GM21529 (cell line): Measurements from ENCODE around the gene TDRD7.
"Not testable (repeated sequence)": the region's sequence is repeated elsewhere in the genome, so short reads cannot be mapped to it uniquely, and the experiment has no call there.

Experiments used
- ATAC-seq: cut with Tn5 transposase; IDR thresholded peaks from one replicate; pipeline ENCODE4 v1.9.1; 2021; ENCODE audit not compliant: unreplicated experiment

Gene TDRD7

DNA sequence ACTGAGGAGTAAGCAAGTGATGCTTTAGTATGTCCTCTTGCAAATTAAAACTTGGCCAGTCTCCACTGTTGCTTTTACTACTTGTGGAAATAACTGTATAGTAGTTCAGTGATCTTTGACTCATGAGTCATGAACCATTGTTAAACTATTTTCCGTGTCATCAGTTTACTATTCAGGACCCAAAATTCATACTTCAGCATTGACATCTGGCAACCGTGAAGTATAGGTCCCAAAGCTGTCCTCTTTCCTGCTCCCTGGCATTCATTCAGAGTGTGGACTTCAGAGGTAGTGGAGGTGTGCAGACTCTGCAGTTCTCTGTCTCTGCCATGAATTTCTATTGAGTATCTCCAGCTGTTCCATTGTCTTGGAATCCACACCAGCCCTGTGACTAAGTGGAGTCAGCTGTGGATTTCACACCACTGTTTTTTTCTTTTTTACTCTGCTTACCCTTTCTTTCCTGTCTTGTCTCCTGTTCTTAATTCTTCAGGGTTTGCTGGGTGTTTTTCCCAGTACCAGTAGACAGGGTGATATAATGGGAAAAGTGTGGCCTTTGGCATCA is 7.5 kb downstream of the TDRD7 start:
- ATAC-seq: no peak

DNA sequence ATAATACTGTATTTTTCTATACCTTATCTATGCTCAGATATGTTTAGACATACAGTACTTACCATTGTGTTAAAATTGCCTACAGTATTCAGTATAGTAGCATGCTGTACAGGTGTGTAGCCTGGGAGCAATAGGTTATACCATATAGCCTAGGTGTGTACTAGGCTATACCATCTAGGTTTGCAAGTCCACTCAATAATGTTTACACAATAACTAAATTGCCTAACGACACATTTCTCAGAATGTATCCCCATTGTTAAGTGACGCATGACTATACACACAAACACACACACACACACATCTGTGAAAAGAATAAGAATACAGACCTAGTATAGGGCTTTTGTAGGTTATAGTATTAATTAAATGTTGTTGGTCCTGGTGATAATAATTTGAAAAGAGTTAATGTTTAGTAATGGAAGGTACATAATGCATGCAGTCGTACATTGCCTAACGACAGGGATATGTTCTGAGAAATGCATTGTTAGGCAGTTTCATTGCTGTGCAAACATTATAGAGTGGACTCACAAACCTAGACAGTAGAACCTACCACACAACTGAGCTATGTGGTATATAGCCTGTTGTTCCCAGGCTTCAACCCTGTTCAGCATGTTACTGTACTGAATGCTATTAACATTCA is 13.6 kb downstream of the TDRD7 start:
- no peak for ATAC-seq

DNA sequence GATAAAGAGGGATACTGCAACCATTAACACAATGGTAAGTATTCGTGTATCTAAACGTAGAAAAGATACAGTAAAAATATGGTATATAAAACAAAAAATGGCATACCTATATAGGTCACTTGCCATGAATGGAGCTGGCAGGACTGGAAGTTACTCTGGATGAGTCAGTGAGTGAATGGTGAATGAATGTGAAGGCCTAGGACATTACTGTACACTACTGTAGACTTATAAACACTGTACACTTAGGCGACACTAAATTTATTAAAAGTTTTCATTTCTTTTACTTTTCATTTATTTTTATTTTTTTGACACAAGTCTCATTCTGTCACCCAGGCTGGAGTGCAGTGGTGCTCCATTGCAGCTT is 14.1 kb downstream of the TDRD7 start:
- ATAC-seq: no peak

DNA sequence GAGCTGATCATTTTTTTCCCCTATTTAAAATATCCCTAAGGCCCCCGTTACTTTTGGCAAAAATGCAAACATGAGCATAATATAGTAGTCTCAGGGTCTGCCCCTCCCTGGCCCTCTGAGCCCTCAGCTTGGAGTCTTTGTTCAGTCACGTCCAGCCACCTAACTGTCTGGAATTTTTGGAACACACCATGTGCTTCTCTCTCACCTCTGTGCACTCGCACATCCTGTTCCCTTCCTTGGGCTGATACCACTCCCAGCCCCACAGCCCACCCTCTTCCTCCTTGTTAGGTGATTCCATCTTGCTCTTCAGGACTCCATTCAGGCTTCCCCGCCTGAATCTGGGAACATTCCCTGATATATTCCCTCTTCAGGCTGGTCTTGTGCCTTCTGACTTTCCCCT is 16.0 kb downstream of the TDRD7 start:
- ATAC-seq: no peak

DNA sequence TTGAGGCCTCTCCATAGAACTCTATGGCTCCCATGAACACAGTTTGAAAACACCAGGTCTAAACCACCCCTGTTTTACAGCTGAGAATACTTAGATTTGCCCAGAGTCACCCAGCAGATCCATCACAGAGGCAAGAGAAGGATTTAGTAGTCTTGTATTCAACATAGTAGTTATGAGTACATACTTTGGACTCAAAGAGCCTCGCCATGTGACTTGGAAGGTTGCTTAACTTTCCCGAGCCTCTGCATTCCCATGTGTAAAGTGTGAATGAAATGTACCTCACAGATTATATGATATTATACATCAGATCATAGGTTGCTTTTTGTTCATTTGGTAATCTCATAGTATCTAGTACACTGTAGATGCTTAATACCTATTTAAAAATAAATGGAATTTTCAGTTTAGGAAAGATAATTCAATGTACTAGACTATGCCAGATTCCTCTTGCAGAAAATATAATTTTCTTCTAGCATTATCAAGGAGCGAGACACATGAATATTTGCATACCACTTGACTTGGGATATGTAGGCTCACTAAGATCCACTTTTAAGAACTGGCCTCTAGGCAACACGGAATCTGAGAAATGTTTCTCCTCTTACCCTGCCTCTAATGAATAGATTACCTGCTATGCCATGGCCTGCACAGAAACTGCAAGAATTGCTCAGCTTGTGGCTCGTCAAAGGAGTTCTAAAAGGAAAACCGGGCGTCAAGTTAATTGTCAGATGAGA is 18.6 kb downstream of the TDRD7 start:
- no peak for ATAC-seq

DNA sequence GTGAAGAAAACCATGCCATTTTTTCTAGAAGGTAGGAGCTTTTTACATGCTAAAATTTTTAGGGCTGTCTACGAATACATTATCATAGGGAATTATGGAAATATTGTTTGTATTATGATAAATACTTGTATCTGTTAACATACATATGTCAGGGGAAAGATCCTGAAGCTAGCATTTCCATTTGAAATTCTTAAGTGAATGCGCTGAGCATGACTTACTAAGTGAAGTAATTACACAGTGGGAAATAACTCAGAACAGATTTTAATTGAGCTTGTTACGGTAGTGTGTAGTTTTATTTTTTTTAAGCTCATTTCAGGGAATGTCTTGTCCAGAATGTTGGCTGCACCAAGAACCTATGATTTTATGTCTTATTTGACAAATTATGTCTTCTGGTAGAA is 19.1 kb downstream of the TDRD7 start:
- no peak for ATAC-seq

DNA sequence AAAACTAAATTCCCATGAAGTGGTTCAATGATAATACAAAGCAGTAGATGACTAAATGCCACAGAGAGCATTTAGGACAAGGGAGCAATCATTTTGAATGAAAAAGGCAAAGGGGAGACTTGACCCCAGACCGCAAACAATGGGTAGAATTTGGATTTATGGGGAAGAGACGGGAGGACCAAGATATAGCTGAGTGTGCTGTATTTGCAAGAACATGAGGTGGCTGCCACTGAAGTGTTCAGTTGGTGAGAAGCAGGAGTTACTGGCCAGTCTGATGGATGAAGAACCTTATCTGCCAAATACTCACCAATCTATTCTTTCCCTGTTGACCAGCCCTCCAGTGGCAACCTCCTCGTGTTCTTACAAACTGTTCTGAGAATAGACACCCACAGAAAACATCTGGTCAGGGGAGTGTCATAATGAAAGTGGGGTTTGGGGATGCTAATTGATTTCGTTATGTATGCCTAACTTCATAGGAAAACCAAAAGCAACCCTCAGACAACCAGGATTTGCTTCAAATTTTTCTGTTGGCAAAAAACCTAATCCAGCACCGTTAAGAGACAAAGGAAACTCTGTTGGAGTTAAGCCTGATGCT is 19.8 kb downstream of the TDRD7 start:
- ATAC-seq: no peak

DNA sequence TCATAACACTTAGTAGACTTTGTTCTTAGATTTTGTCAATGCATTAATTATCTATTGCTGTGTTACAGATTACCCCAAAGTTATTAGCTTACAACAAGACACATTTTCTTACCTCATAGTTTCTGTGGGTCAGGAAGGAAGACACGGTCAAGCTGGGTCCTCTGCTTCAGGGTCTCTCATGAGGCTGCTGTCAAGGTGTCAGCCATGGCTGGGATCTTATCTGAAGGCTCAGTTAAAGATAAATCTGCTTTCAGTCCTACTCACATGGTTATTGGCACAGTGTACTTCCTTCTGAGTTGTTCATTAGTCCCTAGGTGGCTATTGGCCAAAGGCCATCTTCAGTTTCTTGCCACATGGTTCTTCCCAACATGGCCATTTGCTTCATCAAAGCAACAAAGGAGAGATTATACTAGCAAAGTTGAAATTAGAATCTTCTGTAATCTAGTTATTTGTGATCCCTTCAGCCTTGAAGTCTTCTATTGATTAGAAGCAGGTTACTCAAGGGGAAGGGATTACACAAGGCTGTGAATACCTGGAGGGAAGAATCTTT is 25.2 kb downstream of the TDRD7 start:
- no peak for ATAC-seq

DNA sequence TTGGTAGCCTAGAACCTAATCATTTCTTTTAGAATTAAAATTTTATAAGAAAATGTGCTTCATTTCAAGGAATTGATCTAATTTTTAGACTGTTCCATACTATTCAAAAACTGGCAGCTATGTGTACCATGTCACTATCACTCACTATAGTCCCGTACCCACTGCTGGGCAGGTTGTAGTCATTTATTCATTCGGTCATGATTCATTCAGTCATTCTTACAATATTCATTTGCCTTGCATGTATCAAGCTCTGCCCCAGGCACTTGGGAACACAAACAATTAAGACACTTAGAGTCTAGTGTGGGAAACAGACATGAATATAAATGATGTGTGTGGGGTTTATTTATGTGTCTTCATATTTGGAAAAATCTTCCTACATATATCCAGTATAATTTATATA is 26.4 kb downstream of the TDRD7 start:
- ATAC-seq: no peak

DNA sequence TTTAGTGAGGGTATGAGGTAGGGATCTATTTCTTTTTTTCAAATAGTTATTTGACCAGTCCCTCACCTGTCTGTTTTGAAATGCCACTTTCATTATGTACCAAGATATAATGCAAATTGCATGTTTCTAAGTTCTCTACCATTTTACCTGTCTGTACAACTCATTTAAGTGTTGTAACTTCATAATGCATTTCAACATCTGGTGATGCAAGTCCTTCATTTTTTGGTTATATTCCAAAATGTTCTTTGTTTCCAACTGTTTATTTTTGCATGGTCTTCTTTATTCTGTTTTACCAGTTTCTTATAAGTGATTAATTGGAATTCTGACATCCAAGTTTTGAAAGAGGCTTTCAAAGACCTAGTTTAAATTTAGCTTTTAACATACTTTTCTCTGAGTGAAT is 26.8 kb downstream of the TDRD7 start:
- ATAC-seq: no peak

DNA sequence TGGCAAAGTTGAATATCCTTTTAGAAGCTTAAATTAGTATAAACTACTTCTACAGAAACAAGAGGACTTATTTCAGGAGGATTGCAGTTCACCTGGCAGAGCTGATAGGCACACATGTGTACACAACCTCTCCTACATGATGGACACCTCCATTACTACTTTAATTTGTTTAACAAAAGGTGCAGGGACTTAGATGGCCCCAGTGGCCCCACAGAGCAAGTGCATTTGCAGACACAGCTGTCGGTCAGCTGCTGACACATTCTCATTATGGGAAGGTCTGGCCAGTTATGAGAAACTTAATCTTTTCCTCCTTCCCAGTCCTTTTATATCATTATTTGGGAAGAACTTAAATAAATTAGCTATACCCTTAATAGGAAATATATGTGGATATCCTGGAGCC is 28.3 kb downstream of the TDRD7 start:
- ATAC-seq: no peak

DNA sequence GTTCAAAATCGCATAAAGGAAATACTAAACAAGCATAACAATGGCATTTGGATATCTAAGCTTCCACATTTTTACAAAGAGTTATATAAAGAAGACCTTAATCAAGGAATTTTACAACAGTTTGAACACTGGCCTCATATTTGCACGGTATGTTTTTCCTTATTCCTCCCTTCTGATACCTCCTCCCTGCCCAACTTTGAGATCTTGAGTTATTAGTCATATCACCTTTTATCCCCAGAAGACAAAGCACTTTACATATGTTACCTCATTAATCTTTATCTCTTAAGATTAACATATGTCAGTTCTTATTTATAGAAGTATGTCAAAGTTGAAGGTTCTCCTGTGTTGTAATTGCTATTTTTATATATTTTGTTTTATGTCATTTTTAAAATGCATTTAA is 29.8 kb downstream of the TDRD7 start:
- ATAC-seq: no peak

DNA sequence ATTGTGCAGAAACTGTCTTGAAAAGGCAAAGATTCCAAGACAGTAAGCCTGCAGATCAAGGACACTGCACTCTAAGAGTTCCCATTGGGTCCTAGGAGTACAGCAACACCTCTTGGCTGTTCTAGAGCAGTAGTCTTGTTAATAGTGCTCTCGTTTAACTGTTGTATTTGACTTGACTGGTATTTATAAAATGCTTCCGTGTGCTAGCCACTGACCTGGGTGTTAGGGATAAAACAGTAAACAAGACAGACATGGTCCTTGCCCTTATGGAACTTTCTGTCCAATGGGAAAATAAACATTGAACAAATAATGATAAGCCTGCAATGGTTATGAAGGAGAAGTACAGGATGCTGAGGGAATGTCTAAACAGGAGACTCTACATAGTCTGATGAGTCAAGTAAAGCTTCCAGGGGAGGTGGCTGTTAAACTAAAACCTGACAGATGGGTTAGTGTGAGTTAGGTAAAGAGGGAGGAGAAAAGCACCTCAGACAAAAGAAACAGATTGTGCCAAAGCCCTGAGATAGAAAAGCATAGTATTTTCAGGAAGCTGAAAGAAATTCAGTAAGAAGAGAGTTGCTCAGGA is 33.3 kb downstream of the TDRD7 start:
- ATAC-seq: no peak

DNA sequence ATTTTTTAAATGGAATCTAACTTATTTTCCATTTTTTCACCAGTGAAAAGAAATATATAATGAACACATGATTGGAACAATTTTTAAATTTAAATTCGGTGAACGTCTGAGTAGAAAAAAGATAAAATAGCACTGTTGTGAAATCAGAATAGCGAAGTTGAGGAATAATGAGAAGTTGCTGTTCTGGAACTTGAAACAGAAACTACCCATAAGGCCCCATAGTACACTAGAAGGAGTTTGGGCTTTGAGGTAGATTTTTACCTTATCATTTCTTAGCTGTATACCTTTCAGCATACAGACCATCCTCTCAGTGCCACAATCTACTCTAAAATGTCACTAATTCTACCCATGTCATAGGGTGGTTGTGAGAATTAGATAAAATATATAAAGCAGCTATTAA is 35.1 kb downstream of the TDRD7 start:
- ATAC-seq: no peak

DNA sequence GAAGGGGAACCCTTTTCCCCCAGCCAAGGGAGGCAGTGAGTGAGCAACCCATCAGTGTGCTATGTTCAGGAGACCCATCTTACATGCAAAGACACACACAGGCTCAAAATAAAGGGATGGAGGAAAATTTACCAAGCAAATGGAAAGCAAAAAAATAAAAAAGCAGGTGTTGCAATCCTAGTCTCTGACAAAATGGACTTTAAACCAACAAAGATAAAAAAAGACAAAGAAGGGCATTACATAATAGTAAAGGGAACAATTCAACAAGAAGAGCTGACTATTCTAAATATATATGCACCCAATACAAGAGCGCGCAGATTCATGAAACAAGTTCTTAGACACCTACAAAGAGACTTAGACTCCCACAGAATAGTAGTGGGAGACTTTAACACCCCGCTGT is 41.7 kb downstream of the TDRD7 start:
- ATAC-seq: not testable (repeated sequence)

DNA sequence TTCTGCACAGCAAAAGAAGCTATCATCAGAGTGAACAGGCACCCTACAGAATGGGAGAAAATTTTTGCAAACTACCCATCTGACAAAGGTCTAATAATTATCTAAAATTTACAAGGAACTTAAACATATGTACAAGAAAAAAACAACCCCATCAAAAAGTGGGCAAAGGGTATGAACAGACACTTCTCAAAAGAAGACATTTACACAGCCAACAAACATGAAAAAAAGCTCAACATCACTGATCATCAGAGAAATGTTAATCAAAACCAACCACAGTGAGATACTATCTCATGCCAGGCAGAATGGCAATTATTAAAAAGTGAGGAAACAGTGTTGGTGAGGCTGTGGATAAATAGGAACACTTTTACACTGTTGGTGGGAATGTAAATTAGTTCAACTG is 44.9 kb downstream of the TDRD7 start:
- not testable (repeated sequence) for ATAC-seq

DNA sequence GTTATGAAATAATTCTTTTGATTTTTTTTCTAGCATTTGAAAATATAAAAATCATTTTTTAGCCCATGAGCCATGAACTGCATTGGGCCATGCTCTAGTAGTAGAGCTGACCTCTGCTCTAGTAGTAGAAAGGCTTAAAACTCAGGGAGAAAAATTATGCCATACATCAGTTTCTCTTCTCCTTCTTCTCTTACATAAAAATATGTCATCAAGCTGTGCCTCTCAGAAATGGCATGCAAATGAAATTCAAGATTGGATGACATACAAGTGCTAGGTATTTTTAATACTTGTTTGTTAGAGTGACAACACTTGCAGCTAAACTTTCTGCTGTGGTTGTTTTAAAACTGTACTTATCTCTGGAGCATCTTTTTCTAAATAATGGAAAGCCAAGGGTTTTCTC is 47.4 kb downstream of the TDRD7 start:
- ATAC-seq: no peak

DNA sequence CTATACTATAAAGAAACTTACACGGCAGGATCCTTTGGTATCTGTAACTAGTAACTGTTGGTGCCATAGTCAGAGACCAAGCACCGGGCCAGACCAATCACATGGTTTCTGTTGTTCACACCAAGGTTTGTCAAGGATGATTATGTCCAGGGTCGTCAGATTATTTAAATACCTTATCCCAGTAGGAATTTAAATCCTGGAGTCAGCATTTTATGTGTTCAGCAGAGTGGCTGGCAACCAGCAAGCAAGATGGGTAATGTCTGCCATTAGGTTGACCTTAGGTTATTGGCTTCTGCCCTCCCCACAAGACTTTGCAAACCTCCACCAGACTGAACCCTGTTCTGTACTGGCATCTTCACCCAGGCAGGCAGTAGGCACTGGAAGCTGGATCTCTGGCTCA is 50.3 kb downstream of the TDRD7 start:
- no peak for ATAC-seq

DNA sequence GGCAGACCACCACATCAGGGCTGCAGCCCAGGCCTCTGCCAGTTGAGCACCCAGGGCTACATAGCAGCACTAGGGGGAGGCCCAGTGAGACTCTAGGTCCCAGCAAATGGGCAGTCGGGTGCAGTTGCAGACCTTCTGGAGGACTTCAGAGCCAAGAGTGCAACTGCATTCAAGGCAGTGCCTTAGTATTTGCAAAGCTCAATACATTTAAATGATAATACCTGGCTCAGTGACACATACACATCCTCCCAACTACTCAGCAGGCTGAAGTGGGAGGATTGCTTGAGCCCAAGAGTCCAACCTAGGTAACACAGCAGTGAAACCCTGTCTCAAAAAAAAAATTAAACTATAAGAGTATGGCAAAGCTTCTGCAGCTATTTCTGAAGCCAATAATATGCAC is 51.0 kb downstream of the TDRD7 start:
- ATAC-seq: no peak

DNA sequence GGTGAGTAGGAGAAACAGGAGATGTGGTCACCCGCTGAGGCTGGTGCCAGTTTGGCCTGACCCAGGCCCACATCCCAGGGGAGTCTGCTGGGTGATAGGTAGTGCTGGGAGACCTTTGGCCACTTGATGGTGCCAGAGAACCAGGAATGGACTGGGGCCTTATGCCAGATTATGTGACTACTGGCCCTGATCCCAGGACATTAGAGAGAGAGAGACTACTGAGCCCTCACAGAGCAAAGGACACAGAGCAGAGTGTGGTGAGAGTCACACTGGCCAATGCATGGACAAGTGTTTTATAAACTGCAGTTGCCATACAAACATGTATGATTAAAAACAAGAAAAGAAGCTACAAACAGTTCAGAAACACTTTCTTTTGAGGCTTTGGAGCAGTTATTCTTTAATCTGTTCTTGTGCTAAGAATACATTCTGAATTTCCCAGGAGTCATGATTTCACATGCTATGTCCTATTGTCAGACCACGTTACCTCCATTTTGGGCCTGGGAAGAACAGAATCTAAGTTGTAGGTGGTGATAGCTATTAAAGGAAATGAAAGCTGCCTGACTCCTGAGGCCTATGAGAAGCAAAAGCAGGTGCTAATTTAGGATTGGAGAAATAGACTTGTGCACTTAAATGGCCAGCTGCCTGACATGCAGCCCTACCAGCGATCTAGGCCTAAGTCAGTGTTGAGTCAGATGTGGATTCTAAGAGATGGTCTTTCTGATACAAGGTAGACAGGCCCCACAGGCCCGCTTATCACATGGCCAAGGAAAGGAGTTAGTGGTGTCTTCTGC is 57.0 kb downstream of the TDRD7 start:
- peak; percentile 86 for ATAC-seq

DNA sequence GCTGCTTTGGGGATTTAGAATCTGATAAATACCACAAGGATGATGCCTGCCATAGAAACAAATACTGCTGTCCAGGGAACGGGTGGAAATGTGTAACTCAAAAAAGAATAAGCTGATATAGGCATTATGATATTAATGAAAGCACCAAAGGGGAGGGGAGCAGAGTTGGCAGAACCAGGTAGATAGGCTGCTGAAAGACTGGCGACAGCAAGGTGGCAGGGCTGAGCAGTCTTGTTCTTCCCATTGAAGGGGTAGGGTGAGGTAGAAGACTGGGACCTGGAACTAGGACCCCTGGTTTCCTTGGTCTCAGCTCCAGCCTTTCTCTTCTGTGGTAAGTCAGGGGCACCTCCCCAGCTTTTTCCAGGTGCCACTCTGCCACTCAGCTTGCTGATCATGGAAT is 58.2 kb downstream of the TDRD7 start:
- ATAC-seq: no peak
